Measurements from ENCODE around the gene TSSK3. TPM values are rescaled to one million over a fixed set of nuclear protein-coding genes. Genes with fewer than 3 reads are reported as not detected.

TSSK3 gene
- total and polyA plus RNA-seq, 2 of the 8 experiments (the other 6 are each of a cell fraction or from before 2014, with no cell fraction given) = 1.2 TPM

DNA sequence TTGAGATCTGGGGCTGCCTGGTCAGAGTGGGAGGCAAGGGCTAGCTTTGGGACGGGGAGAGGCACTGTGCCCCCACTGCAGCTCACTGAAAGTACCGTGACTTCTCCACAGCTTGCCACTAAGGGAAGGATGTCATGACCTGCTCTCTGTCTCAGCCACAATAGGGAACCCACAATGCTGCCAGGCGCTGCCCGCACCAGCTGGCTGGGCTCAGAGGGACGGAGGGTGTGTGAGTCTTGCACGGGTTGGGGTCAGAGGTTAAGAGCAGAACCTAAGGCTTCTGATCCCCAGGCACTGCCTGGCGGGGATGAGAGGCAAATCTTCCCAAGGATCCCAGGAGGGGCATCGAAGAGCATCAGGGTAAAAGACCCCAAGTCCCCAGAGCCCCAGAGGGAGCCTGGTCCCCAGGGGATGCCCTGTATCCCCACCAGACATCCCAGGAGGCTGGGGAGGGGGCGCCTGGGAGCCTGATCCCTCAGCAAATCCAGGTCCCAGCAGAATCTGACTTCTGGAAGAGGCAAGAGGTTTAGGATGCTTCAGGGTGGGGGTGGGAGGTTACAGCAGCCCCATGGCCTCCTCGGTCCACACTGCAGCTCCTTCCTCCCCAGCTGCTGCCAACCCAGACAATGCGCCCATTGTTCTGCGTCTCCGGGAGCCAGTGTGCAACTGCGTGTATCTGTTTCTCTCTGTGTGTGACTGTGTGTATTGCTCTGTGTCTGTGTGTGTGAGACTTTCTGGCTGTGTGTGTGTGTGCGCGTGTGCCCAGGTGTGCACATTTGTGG lies 24.3 kb upstream of the TSSK3 start:
- peaks cover 2% of the 10 kb centered on the region; the same call in 1 of the 2 replicates for H3K79me1 ChIP-seq (ENCODE audit: low read depth, low read length)
- ChIA-PET POLR2A (ENCODE audit: partially characterized antibody) (interaction anchor here (0.6 to 13.4 kb wide), 12 partner anchors 10 to 116 kb away, joined by 3 to 321 read pairs (median 12); partner anchors contain the start of genes BSDC1, EIF3I, FAM167B and FAM229A), CTCF (ENCODE audit: partially characterized antibody) (interaction anchor here (0.6 to 1.7 kb wide), 8 partner anchors 8 to 336 kb away, joined by 3 to 5 read pairs (median 4); no protein-coding TSS in a partner anchor)
- H3K4me1 ChIP-seq (replicated peaks in 1 of 4; ENCODE audit: control insufficient read depth in 3 of 4, insufficient read depth in 4 of 4, low read length in 3 of 4) = peaks cover 0 to 28% (median 20%) of the 10 kb centered on the region in 4 experiments; a peak in 6 of 7 replicates
- peaks cover 0 to 7% (median 2%) of the 10 kb centered on the region in 4 experiments; a peak in 4 of 7 replicates for H3K27me3 ChIP-seq (replicated peaks in 1 of 4; ENCODE audit: control insufficient read depth in 3 of 4, extremely low read depth in 1 of 4, insufficient read depth in 3 of 4, low read length in 3 of 4)
- 82% methylated on average over 16 of the region's 16 CpGs; no CpG with 5 or more reads in 1 of the 2 experiments for WGBS, 2 experiments (ENCODE audit: extremely low coverage in 1 of 2, insufficient coverage in 1 of 2, insufficient read length in 1 of 2, insufficient replicate concordance in 2 of 2, low coverage in 1 of 2, low lambda C conversion rate in 2 of 2, missing lambda C conversion rate in 1 of 2)
- peak overlapping the region; percentile 55; the same call in 1 of the 2 replicates for H2BK12ac ChIP-seq (ENCODE audit: low read depth, low read length)
- no peak overlapping the region for H4K8ac ChIP-seq (ENCODE audit: extremely low read depth, insufficient read depth, low read length)
- peak overlapping the region; percentile 55; the same call in 1 of the 2 replicates for H2BK15ac ChIP-seq (ENCODE audit: low read length)
- no peaks in the 10 kb centered on the region for H3K9me3 ChIP-seq (ENCODE audit: insufficient read depth in 2 of 2, low read depth in 1 of 2, low read length in 1 of 2)
- no peak overlapping the region for H2BK120ac ChIP-seq (replicated peaks; ENCODE audit: low read depth, low read length)
- H3K56ac ChIP-seq (replicated peaks; ENCODE audit: insufficient read length, low read depth, low read length) = no peak overlapping the region
- H4K91ac ChIP-seq (replicated peaks; ENCODE audit: insufficient read length, low read length) = no peak overlapping the region
- H4K5ac ChIP-seq (ENCODE audit: insufficient read length, low read depth, low read length) = no peak overlapping the region
- H3K23me2 ChIP-seq (ENCODE audit: low read depth, low read length) = peaks cover 10% of the 10 kb centered on the region; the same call in 1 of the 2 replicates
- TF ChIP-seq, protein P1, sequence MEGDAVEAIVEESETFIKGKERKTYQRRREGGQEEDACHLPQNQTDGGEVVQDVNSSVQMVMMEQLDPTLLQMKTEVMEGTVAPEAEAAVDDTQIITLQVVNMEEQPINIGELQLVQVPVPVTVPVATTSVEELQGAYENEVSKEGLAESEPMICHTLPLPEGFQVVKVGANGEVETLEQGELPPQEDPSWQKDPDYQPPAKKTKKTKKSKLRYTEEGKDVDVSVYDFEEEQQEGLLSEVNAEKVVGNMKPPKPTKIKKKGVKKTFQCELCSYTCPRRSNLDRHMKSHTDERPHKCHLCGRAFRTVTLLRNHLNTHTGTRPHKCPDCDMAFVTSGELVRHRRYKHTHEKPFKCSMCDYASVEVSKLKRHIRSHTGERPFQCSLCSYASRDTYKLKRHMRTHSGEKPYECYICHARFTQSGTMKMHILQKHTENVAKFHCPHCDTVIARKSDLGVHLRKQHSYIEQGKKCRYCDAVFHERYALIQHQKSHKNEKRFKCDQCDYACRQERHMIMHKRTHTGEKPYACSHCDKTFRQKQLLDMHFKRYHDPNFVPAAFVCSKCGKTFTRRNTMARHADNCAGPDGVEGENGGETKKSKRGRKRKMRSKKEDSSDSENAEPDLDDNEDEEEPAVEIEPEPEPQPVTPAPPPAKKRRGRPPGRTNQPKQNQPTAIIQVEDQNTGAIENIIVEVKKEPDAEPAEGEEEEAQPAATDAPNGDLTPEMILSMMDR (IDR thresholded peaks at IDR 0.05; ENCODE audit: control extremely low read depth in 1 of 3, insufficient read depth in 1 of 3, low read depth in 1 of 3, low read length in 3 of 3) = no peak
- H3K79me2 ChIP-seq (ENCODE audit: control insufficient read depth in 1 of 2, insufficient read depth in 2 of 2, low read length in 2 of 2) = peaks cover 4 to 21% of the 10 kb centered on the region in 2 experiments; a peak in 3 of 4 replicates
- H3K18ac ChIP-seq (ENCODE audit: extremely low read depth, low read length) = no peak overlapping the region; the same call in 1 of the 2 replicates
- no peak overlapping the region for H3K14ac ChIP-seq (ENCODE audit: insufficient read length)
- H4K20me1 ChIP-seq (replicated peaks in 1 of 2; ENCODE audit: control insufficient read depth in 1 of 2, insufficient read depth in 2 of 2, low read length in 2 of 2) = peaks cover 4 to 8% of the 10 kb centered on the region in 2 experiments
- no peak overlapping the region for H3K23ac ChIP-seq (ENCODE audit: insufficient read length)
- H2BK20ac ChIP-seq (ENCODE audit: low read length) = no peak overlapping the region
- no peak for FAIRE-seq
- H3K4ac ChIP-seq (replicated peaks; ENCODE audit: insufficient read length, low read depth, low read length) = peak overlapping the region; percentile 27
- H2AFZ ChIP-seq (ENCODE audit: low read length) = no peak overlapping the region
- H2AK5ac ChIP-seq (ENCODE audit: low read depth, low read length) = peak overlapping the region; percentile 3; the same call in 1 of the 2 replicates
- no peak overlapping the region for H3K4me2 ChIP-seq (ENCODE audit: insufficient read depth in 1 of 2, low read depth in 2 of 2, low read length in 2 of 2)
- 0 out of 2 replicates have a peak overlapping the region, but pooled peaks have one; percentile 16 for H2BK5ac ChIP-seq (ENCODE audit: low read depth, low read length)
- H3K9ac ChIP-seq (replicated peaks in 1 of 4; ENCODE audit: extremely low read depth in 1 of 4, low read depth in 3 of 4, low read length in 3 of 4) = no peak overlapping the region
- no peak overlapping the region for H3K27ac ChIP-seq (ENCODE audit: low read depth, low read length)
- H3K36me3 ChIP-seq (ENCODE audit: control insufficient read depth in 2 of 4, insufficient read depth in 4 of 4, low read length in 3 of 4) = peaks cover 4 to 19% (median 7%) of the 10 kb centered on the region in 4 experiments; a peak in 5 of 8 replicates
- no peak for DNase-seq (ENCODE audit: low read depth in 1 of 2, low spot score in 2 of 2)
- no peak overlapping the region for H3K4me3 ChIP-seq (ENCODE audit: extremely low read depth in 1 of 4, insufficient read depth in 2 of 4, low read depth in 3 of 4, low read length in 4 of 4)

Data from H1 (cell line).